IMR-90 (cell line): Measurements from ENCODE around the gene CYP2W1. TPM values are rescaled to one million over a fixed set of nuclear protein-coding genes. Genes with fewer than 3 reads are reported as not detected.

Experiments
- ATAC-seq: fragments of 200-7000 bp; cut with Tn5 transposase; 2 replicates; pipeline ENCODE4 v1.9.1; 2020; ENCODE audit warnings: low read depth, mild to moderate bottlenecking, moderate library complexity
- BruUV-seq: library from RNA; stranded (reverse); fragments of 400-500 nt; replicated peaks from 2 replicates; lab custom pipeline; 2021; lab: Mats Ljungman, UMichigan
- CTCF ChIA-PET: fragments of 300-600 bp; formaldehyde crosslinking; extraction: SDS; loops from one replicate; lab custom pipeline; 2021; ENCODE audit warnings: antibody characterized with exemption; lab: Yijun Ruan, JAX
- POLR2A ChIA-PET: fragments of 300-600 bp; sonication (Branson Sonifier 250); formaldehyde crosslinking; loops from one replicate; lab custom pipeline; 2022; ENCODE audit warnings: antibody characterized with exemption; ENCODE audit not compliant: unreplicated experiment; lab: Charles Lee
- DNase-seq: peaks from one replicate; pipeline ENCODE4 v3.0.0; 2013
- H2AFZ ChIP-seq: replicated peaks from 2 replicates; pipeline ENCODE3; 2013; ENCODE audit warnings: low read length, mild to moderate bottlenecking; ENCODE audit not compliant: poor library complexity
- H2AK5ac ChIP-seq: 2 replicates; pipeline ENCODE4 v1.6.1; 2013; ENCODE audit warnings: low read depth, low read length, inconsistent platforms
- H2AK9ac ChIP-seq: replicated peaks from 2 replicates; pipeline ENCODE3; 2013; ENCODE audit warnings: mild to moderate bottlenecking, low read depth, low read length, moderate library complexity; ENCODE audit not compliant: poor library complexity
- H2BK120ac ChIP-seq: 2 replicates; pipeline ENCODE4 v1.6.1; 2013; ENCODE audit warnings: low read depth, low read length, inconsistent platforms
- H2BK15ac ChIP-seq: 3 replicates; pipeline ENCODE4 v1.6.1; 2013; ENCODE audit warnings: low read depth, low read length, inconsistent platforms
- H2BK20ac ChIP-seq: 2 replicates; pipeline ENCODE4 v1.6.1; 2013; ENCODE audit warnings: low read depth, mild to moderate bottlenecking, inconsistent platforms, low read length, moderate library complexity
- H2BK5ac ChIP-seq: 2 replicates; pipeline ENCODE4 v1.6.1; 2013; ENCODE audit warnings: mild to moderate bottlenecking, low read depth, low read length, inconsistent platforms; ENCODE audit not compliant: poor library complexity, severe bottlenecking
- H3K14ac ChIP-seq: replicated peaks from 2 replicates; pipeline ENCODE4 v1.6.1; 2013; ENCODE audit warnings: low read depth, low read length, inconsistent platforms
- H3K18ac ChIP-seq: 2 replicates; pipeline ENCODE4 v1.6.1; 2013; ENCODE audit warnings: low read depth, low read length, control low read depth
- H3K23ac ChIP-seq: 2 replicates; pipeline ENCODE4 v1.6.1; 2013; ENCODE audit warnings: low read depth, low read length, inconsistent platforms
- H3K27ac ChIP-seq: 2 replicates; pipeline ENCODE4 v1.5.1; 2013; ENCODE audit warnings: mild to moderate bottlenecking, control low read depth, low read length; ENCODE audit not compliant: insufficient read depth
- H3K27me3 ChIP-seq: 2 replicates; pipeline ENCODE4 v1.6.1; 2013; ENCODE audit warnings: low read length; ENCODE audit not compliant: control insufficient read depth, insufficient read depth
- H3K36me3 ChIP-seq: 2 replicates; pipeline ENCODE4 v1.6.1; 2013; ENCODE audit warnings: low read length, mixed read lengths; ENCODE audit not compliant: control insufficient read depth, insufficient read depth
- H3K4ac ChIP-seq: 2 replicates; pipeline ENCODE4 v1.6.1; 2013; ENCODE audit warnings: low read depth, low read length, inconsistent platforms
- H3K4me1 ChIP-seq: 2 replicates; pipeline ENCODE4 v1.6.1; 2013; ENCODE audit warnings: low read length, mixed read lengths; ENCODE audit not compliant: control insufficient read depth, insufficient read depth
- H3K4me2 ChIP-seq: 2 replicates; pipeline ENCODE4 v1.6.1; 2013; ENCODE audit warnings: low read depth, mild to moderate bottlenecking, control low read depth, low read length, moderate library complexity
- H3K4me3 ChIP-seq: 2 replicates; pipeline ENCODE4 v1.5.1; 2013; ENCODE audit warnings: low read depth, mild to moderate bottlenecking, control low read depth, low read length, moderate library complexity; ENCODE audit not compliant: insufficient read depth
- H3K56ac ChIP-seq: 2 replicates; pipeline ENCODE4 v1.6.1; 2013; ENCODE audit warnings: low read length, inconsistent platforms; ENCODE audit not compliant: insufficient read depth; ENCODE audit errors: extremely low read depth
- H3K79me1 ChIP-seq, 2 experiments: 2 replicates each; pipeline ENCODE4 v1.6.1; 2013; ENCODE audit warnings: low read length in 2 of 2, inconsistent platforms in 1 of 2, low read depth in 1 of 2
- H3K9ac ChIP-seq: 2 replicates; pipeline ENCODE4 v1.6.1; 2013; ENCODE audit warnings: low read depth, low read length, control low read depth
- H3K9me1 ChIP-seq: 2 replicates; pipeline ENCODE4 v1.6.1; 2013; ENCODE audit warnings: low read length, inconsistent platforms; ENCODE audit not compliant: insufficient read depth
- H3K9me3 ChIP-seq: 2 replicates; pipeline ENCODE4 v1.6.1; 2013; ENCODE audit warnings: low read length; ENCODE audit not compliant: control insufficient read depth, insufficient read depth
- H4K20me1 ChIP-seq: 2 replicates; pipeline ENCODE4 v1.6.1; 2013; ENCODE audit warnings: low read length, inconsistent platforms; ENCODE audit not compliant: insufficient read depth
- H4K5ac ChIP-seq: 2 replicates; pipeline ENCODE4 v1.6.1; 2013; ENCODE audit warnings: mild to moderate bottlenecking, low read depth, low read length, control low read depth
- H4K8ac ChIP-seq, 2 experiments: 2 replicates each; pipeline ENCODE4 v1.6.1; 2013; ENCODE audit warnings: low read depth in 2 of 2, low read length in 2 of 2, control low read depth in 1 of 2, inconsistent platforms in 1 of 2
- H4K91ac ChIP-seq: 2 replicates; pipeline ENCODE4 v1.6.1; 2013; ENCODE audit warnings: low read depth, low read length, inconsistent platforms; ENCODE audit not compliant: insufficient read depth
- CEBPB ChIP-seq: IDR thresholded peaks from 2 replicates; pipeline ENCODE4 v1.6.1; 2012; ENCODE audit warnings: low read depth, low read length, improper control_type of control experiment
- CHD1 ChIP-seq: IDR thresholded peaks from 2 replicates; pipeline ENCODE4 v1.6.1; 2012; ENCODE audit warnings: low read depth, low read length, improper control_type of control experiment
- MAFK ChIP-seq: IDR thresholded peaks from 2 replicates; pipeline ENCODE4 v1.6.1; 2012; ENCODE audit warnings: low read depth, low read length, improper control_type of control experiment
- NFE2L2 ChIP-seq: fragments of 150-350 bp; IDR thresholded peaks from 2 replicates; pipeline ENCODE4 v1.6.1; 2016; ENCODE audit warnings: low read depth, mild to moderate bottlenecking, low read length
- POLR2A ChIP-seq: IDR thresholded peaks from 2 replicates; pipeline ENCODE4 v1.6.1; 2012; ENCODE audit warnings: mild to moderate bottlenecking, low read depth, low read length
- RAD21 ChIP-seq: IDR thresholded peaks from 2 replicates; pipeline ENCODE4 v1.6.1; 2012; ENCODE audit warnings: low read length, improper control_type of control experiment
- RFX5 ChIP-seq: IDR thresholded peaks from 2 replicates; pipeline ENCODE4 v1.8.0; 2012; ENCODE audit warnings: low read depth, mild to moderate bottlenecking, low read length, moderate library complexity
- WGBS, 2 experiments: methylation state at CpG; one replicate each; pipeline versions ENCODE4 v1.1.5 to v1.1.7; 2013; ENCODE audit warnings: missing lambda C conversion rate in 2 of 2; ENCODE audit not compliant: insufficient read length in 1 of 2; ENCODE audit errors: extremely low coverage in 2 of 2; 5-methylcytosine and 5-hydroxymethylcytosine counted together
- dilution Hi-C: fragments of 300-500 bp; cut with HindIII; formaldehyde crosslinking; loops from one replicate; pipeline ENCODE4 v1.14.3; 2018; ENCODE audit warnings: low sequenced_read_pairs; ENCODE audit not compliant: unreplicated experiment
- in situ Hi-C: fragments of 300-500 bp; cut with MboI; formaldehyde crosslinking; loops from 3 replicates; pipeline ENCODE4 v1.14.3; 2019; ENCODE audit warnings: low sequenced_read_pairs, inconsistent platforms, mixed read lengths
- intact Hi-C: fragments of 100-400 bp; cut with micrococcal nuclease; formaldehyde crosslinking; loops from 2 replicates; pipeline ENCODE4 v1.10.0; 2022
- polyA plus RNA-seq, 3 experiments: library from polyadenylated mRNA; depleted of rRNA; stranded (reverse); fragments of >200 nt; gene quantifications; 2 replicates each; pipeline ENCODE4 v1.2.3, GENCODE V29; 2012; ENCODE audit warnings: low replicate concordance in 1 of 3
- total RNA-seq: library from RNA; depleted of rRNA; stranded (reverse); fragments of >200 nt; gene quantifications from 2 replicates; pipeline ENCODE4 v1.2.3, GENCODE V29; 2012
- TF ChIP-seq, protein P1 (sequence below): conservative IDR thresholded peaks from 2 replicates; pipeline ENCODE4 v1.5.1; 2012; ENCODE audit warnings: mild to moderate bottlenecking, low read depth, low read length, improper control_type of control experiment
- TF ChIP-seq, protein P2 (sequence below): fragments of 150-350 bp; IDR thresholded peaks from 2 replicates; pipeline ENCODE4 v1.6.1; 2017; ENCODE audit warnings: mild to moderate bottlenecking, antibody characterized with exemption, low read length, low read depth

The CYP2W1 gene
- total and polyA plus RNA-seq, 2 of the 4 experiments (the other 2 are of a cell fraction) = not detected

DNA sequence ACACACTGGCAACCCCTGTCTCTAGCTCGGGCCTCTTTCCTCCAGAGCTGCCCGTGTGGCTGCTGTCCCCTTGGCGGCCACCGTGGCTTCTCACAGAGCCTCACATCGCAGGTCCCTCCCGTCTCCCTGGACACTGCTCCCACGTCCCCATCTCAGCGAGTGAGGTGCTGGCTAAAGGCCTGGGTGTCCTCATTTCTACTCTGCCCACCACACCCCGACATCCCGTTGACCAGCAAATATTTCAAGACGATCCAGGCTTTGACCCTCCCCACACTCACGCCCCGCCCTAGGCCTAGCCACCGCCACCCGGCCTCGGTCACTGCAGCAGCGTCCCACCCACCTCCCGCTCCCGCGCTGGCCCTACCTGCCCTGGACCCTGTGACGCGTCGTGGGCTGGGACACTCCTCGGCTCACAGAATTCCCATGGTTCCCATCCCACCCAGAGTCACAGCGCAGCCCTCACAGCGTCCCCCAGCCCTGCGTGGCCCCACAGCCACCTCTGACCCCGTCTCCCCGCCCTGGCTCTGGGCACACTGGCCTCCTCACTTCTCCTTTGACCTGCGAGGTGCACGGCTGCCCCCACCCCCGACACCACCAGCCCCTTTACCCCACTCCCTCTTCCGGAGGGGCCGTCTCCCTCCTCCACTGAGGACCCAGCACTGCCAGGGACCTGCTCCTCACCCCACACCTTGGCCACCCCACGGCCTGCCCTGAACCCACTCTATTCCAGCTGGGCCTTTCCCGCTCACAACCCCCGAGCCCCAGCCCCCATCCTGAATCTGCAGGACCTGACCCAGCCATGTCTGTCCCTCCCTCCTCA, 35.4 kb upstream of the CYP2W1 start:
- intact Hi-C loops = no loop called here
- H3K9me3 ChIP-seq = no peaks in the 10 kb centered on the region
- no peak overlapping the region for H2BK15ac ChIP-seq
- no TSS peak for BruUV-seq
- H2AK9ac ChIP-seq = no peak overlapping the region
- no peak overlapping the region for H4K5ac ChIP-seq
- no peaks in the 10 kb centered on the region for H3K9me1 ChIP-seq
- no peak overlapping the region for H3K4ac ChIP-seq
- no peak overlapping the region for H3K56ac ChIP-seq
- H2BK120ac ChIP-seq = no peak overlapping the region
- in situ Hi-C loops = no loop called here
- H3K9ac ChIP-seq = no peak overlapping the region
- dilution Hi-C loops = no loop called here
- H3K4me2 ChIP-seq = no peak overlapping the region
- H3K27ac ChIP-seq = no peak overlapping the region
- H3K23ac ChIP-seq = no peak overlapping the region
- no peaks in the 10 kb centered on the region for H4K20me1 ChIP-seq
- no peak overlapping the region for H3K14ac ChIP-seq
- no peak overlapping the region for H2BK5ac ChIP-seq
- no peak overlapping the region for H4K8ac ChIP-seq
- H2AK5ac ChIP-seq = no peak overlapping the region
- TF ChIP-seq CHD1 = no peak
- TF ChIP-seq, protein P1, sequence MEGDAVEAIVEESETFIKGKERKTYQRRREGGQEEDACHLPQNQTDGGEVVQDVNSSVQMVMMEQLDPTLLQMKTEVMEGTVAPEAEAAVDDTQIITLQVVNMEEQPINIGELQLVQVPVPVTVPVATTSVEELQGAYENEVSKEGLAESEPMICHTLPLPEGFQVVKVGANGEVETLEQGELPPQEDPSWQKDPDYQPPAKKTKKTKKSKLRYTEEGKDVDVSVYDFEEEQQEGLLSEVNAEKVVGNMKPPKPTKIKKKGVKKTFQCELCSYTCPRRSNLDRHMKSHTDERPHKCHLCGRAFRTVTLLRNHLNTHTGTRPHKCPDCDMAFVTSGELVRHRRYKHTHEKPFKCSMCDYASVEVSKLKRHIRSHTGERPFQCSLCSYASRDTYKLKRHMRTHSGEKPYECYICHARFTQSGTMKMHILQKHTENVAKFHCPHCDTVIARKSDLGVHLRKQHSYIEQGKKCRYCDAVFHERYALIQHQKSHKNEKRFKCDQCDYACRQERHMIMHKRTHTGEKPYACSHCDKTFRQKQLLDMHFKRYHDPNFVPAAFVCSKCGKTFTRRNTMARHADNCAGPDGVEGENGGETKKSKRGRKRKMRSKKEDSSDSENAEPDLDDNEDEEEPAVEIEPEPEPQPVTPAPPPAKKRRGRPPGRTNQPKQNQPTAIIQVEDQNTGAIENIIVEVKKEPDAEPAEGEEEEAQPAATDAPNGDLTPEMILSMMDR = no peak
- no peak for TF ChIP-seq MAFK
- no peak for TF ChIP-seq POLR2A
- TF ChIP-seq NFE2L2 = no peak
- no peak for TF ChIP-seq RAD21
- TF ChIP-seq, protein P2, sequence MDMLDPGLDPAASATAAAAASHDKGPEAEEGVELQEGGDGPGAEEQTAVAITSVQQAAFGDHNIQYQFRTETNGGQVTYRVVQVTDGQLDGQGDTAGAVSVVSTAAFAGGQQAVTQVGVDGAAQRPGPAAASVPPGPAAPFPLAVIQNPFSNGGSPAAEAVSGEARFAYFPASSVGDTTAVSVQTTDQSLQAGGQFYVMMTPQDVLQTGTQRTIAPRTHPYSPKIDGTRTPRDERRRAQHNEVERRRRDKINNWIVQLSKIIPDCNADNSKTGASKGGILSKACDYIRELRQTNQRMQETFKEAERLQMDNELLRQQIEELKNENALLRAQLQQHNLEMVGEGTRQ = no peak
- no peak for TF ChIP-seq CEBPB
- no peak for TF ChIP-seq RFX5
- ATAC-seq (no peak), DNase-seq (no peak)
- CTCF ChIA-PET = interaction anchor here (1.0 kb wide), 1 partner anchor 45 kb away, joined by 3 read pairs; no protein-coding TSS in a partner anchor
- no peaks in the 10 kb centered on the region for H3K4me1 ChIP-seq
- no peaks in the 10 kb centered on the region for H3K36me3 ChIP-seq
- no peak overlapping the region for H4K91ac ChIP-seq
- H2BK20ac ChIP-seq = no peak overlapping the region
- H3K18ac ChIP-seq = no peak overlapping the region
- no peak overlapping the region for H2AFZ ChIP-seq
- no peaks in the 10 kb centered on the region for H3K79me1 ChIP-seq
- POLR2A ChIA-PET = no interaction called here
- 76% methylated on average over 18 of the region's 37 CpGs; no CpG with 5 or more reads in 1 of the 2 experiments for WGBS, 2 experiments
- H3K4me3 ChIP-seq = no peak overlapping the region
- peaks cover 4% of the 10 kb centered on the region; the same call in 1 of the 2 replicates for H3K27me3 ChIP-seq
